NB4 (cell line): ENCODE data around the gene DAPL1.

Experiments used
- POLR2A ChIP-seq: IDR thresholded peaks from 2 replicates; pipeline ENCODE4 v1.6.1; 2011; ENCODE audit warnings: mild to moderate bottlenecking; ENCODE audit not compliant: insufficient read length; ENCODE audit errors: extremely low read depth
- TF ChIP-seq, protein P1 (sequence below): IDR thresholded peaks from one replicate; pipeline ENCODE4 v1.5.1; 2012; ENCODE audit warnings: low read depth, low read length

GRCh38 chr2:158806941-158807340 is 11.8 kb downstream of the DAPL1 start:
- TF ChIP-seq, protein P1, sequence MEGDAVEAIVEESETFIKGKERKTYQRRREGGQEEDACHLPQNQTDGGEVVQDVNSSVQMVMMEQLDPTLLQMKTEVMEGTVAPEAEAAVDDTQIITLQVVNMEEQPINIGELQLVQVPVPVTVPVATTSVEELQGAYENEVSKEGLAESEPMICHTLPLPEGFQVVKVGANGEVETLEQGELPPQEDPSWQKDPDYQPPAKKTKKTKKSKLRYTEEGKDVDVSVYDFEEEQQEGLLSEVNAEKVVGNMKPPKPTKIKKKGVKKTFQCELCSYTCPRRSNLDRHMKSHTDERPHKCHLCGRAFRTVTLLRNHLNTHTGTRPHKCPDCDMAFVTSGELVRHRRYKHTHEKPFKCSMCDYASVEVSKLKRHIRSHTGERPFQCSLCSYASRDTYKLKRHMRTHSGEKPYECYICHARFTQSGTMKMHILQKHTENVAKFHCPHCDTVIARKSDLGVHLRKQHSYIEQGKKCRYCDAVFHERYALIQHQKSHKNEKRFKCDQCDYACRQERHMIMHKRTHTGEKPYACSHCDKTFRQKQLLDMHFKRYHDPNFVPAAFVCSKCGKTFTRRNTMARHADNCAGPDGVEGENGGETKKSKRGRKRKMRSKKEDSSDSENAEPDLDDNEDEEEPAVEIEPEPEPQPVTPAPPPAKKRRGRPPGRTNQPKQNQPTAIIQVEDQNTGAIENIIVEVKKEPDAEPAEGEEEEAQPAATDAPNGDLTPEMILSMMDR: no peak
- TF ChIP-seq POLR2A: no peak
